K562 (cell line): Measurements from ENCODE around the gene CLCN1. TPM values are rescaled to one million over a fixed set of nuclear protein-coding genes. Genes with fewer than 3 reads are reported as not detected.
A peak's percentile ranks its signal among the peaks of the same experiment; 100 is the strongest.

Experiments
- BMI1 ChIP-seq: fragments of 150-350 bp; IDR thresholded peaks from 2 replicates; pipeline ENCODE4 v1.6.1; 2014; ENCODE audit warnings: low read length
- CAMTA2 ChIP-seq: fragments of 250-450 bp; sonication (Bioruptor Pico); conservative IDR thresholded peaks from 2 replicates; pipeline ENCODE4 v1.5.1; 2022
- CBFB ChIP-seq: sonication (generic); formaldehyde crosslinking; IDR thresholded peaks from 2 replicates; pipeline ENCODE4 v1.4.0; 2020; ENCODE audit warnings: mild to moderate bottlenecking, missing genetic modification reagents
- CBX8 ChIP-seq: fragments of 200-600 bp; sonication (generic); IDR thresholded peaks from 2 replicates; pipeline ENCODE4 v1.6.1; 2012; ENCODE audit warnings: borderline replicate concordance, mixed run types, low read depth, mild to moderate bottlenecking, moderate library complexity, mixed read lengths, low read length, control low read depth, inconsistent platforms; ENCODE audit not compliant: poor library complexity, severe bottlenecking; ENCODE audit errors: extremely low read depth
- CREB5 ChIP-seq: fragments of 250-450 bp; sonication (Bioruptor Pico); IDR thresholded peaks from 2 replicates; pipeline ENCODE4 v1.5.0; 2020; ENCODE audit warnings: mild to moderate bottlenecking
- CREM ChIP-seq: IDR thresholded peaks from 2 replicates; pipeline ENCODE4 v1.6.1; 2014; ENCODE audit warnings: antibody characterized with exemption, low read depth
- GABPB2 ChIP-seq: fragments of 250-450 bp; sonication (Bioruptor Pico); conservative IDR thresholded peaks from 2 replicates; pipeline ENCODE4 v1.5.1; 2021; ENCODE audit warnings: mild to moderate bottlenecking
- GTF2B ChIP-seq: IDR thresholded peaks from 2 replicates; pipeline ENCODE4 v1.6.1; 2011; ENCODE audit not compliant: insufficient read length; ENCODE audit errors: extremely low read depth
- HDAC1 ChIP-seq, 2 experiments: fragments of 450-650 bp; IDR thresholded peaks; 2 replicates each; pipeline ENCODE4 v1.6.1; 2016 to 2017; ENCODE audit warnings: inconsistent platforms in 1 of 2, mild to moderate bottlenecking in 1 of 2, moderate library complexity in 1 of 2
- ILK ChIP-seq: fragments of 450-650 bp; IDR thresholded peaks from 2 replicates; pipeline ENCODE4 v1.6.1; 2016; ENCODE audit warnings: missing genetic modification characterization, low read depth, mild to moderate bottlenecking, missing compliant biosample characterization, moderate library complexity, borderline replicate concordance
- MBD2 ChIP-seq: sonication (generic); IDR thresholded peaks from 2 replicates; pipeline ENCODE4 v1.6.1; 2016; ENCODE audit warnings: low read depth, borderline replicate concordance
- NRF1 ChIP-seq, 2 experiments: fragments of 450-650 bp; IDR thresholded peaks in 1 of 2; conservative IDR thresholded peaks in 1 of 2; 2 replicates each; pipeline ENCODE4 v1.6.1; 2014; ENCODE audit warnings: mild to moderate bottlenecking in 2 of 2
- PHB2 ChIP-seq: fragments of 450-650 bp; IDR thresholded peaks from 2 replicates; pipeline ENCODE4 v1.6.1; 2017; ENCODE audit warnings: low read depth
- PHF8 ChIP-seq: fragments of 200-600 bp; sonication (generic); IDR thresholded peaks from 2 replicates; pipeline ENCODE4 v1.6.1; 2012; ENCODE audit warnings: mixed run types, mild to moderate bottlenecking, inconsistent platforms, low read length, moderate library complexity, borderline replicate concordance
- PKNOX1 ChIP-seq: fragments of 450-650 bp; IDR thresholded peaks from 2 replicates; pipeline ENCODE4 v1.6.1; 2016
- POLR2AphosphoS5 ChIP-seq: IDR thresholded peaks from 2 replicates; pipeline ENCODE4 v1.6.1; 2011; ENCODE audit warnings: mild to moderate bottlenecking, low read depth, low read length, moderate library complexity; ENCODE audit not compliant: control insufficient read depth, insufficient read depth
- RAD21 ChIP-seq, 2 experiments: fragments of 250-450 bp in 1 of 2; fragments of 450-650 bp in 1 of 2; sonication (Bioruptor Pico) in 1 of 2; formaldehyde crosslinking in 1 of 2; IDR thresholded peaks in 1 of 2; conservative IDR thresholded peaks in 1 of 2; 2 replicates each; pipeline versions ENCODE4 v1.4.0 to v1.8.0; 2020 to 2022; ENCODE audit warnings: mild to moderate bottlenecking in 2 of 2, moderate library complexity in 1 of 2
- SMC3 ChIP-seq: conservative IDR thresholded peaks from 2 replicates; pipeline ENCODE4 v1.6.1; 2011; ENCODE audit warnings: low read depth, low read length, improper control_type of control experiment; ENCODE audit not compliant: insufficient read depth
- TAF7 ChIP-seq: fragments of 450-650 bp; IDR thresholded peaks from 2 replicates; pipeline ENCODE4 v1.6.1; 2016; ENCODE audit warnings: missing genetic modification characterization, missing compliant biosample characterization
- TBP ChIP-seq: optimal IDR thresholded peaks from 2 replicates; pipeline ENCODE3; 2011; ENCODE audit warnings: low read depth, low read length, improper control_type of control experiment
- ZNF12 ChIP-seq: sonication (generic); formaldehyde crosslinking; IDR thresholded peaks from 2 replicates; pipeline ENCODE4 v1.4.0; 2020; ENCODE audit warnings: mild to moderate bottlenecking, missing genetic modification reagents
- ZNF124 ChIP-seq: sonication (generic); formaldehyde crosslinking; IDR thresholded peaks from 2 replicates; pipeline ENCODE4 v1.8.1; 2022; ENCODE audit warnings: missing genetic modification reagents
- ZNF146 ChIP-seq: IDR thresholded peaks from one replicate; pipeline ENCODE4 v1.6.1; 2018; ENCODE audit warnings: missing compliant biosample characterization; ENCODE audit not compliant: unreplicated experiment
- ZNF232 ChIP-seq: sonication (generic); formaldehyde crosslinking; IDR thresholded peaks from 2 replicates; pipeline ENCODE4 v1.8.0; 2022; ENCODE audit warnings: mild to moderate bottlenecking, missing genetic modification reagents
- ZNF24 ChIP-seq: fragments of 450-650 bp; IDR thresholded peaks from 2 replicates; pipeline ENCODE4 v1.6.1; 2016
- ZNF507 ChIP-seq: conservative IDR thresholded peaks from 2 replicates; pipeline ENCODE4 v1.6.1; 2017; ENCODE audit warnings: missing genetic modification characterization, missing compliant biosample characterization
- ZNF699 ChIP-seq: fragments of 250-450 bp; sonication (Bioruptor Pico); IDR thresholded peaks from 2 replicates; pipeline ENCODE4 v1.8.0; 2021; ENCODE audit warnings: mild to moderate bottlenecking, moderate library complexity; ENCODE audit not compliant: insufficient replicate concordance
- polyA plus RNA-seq, 8 experiments: library from polyadenylated mRNA; depleted of rRNA in 4 of 8; stranded (reverse) in 5 of 8; unstranded in 3 of 8; fragments of >200 nt; fragmentation: Nextera tagmentation in 2 of 8; fragmentation: Illumina TruSeq in 1 of 8; extraction: Ambion mirVana in 2 of 8; extraction: Trizol in 1 of 8; gene quantifications; 2 replicates each; pipeline versions ENCODE4 v1.2.1 to v1.2.3, GENCODE V29; 2011 to 2014; ENCODE audit warnings: inconsistent platforms in 1 of 8, missing spikeins in 1 of 8
- total RNA-seq, 7 experiments: library from RNA; depleted of rRNA in 6 of 7; stranded (reverse); fragments of >200 nt in 6 of 7; fragmentation: Illumina TruSeq in 2 of 7; extraction: Trizol in 2 of 7; gene quantifications; 2 replicates each; pipeline versions ENCODE4 v1.2.1 to v1.2.3, GENCODE V29; 2011 to 2021; ENCODE audit warnings: low replicate concordance in 1 of 7

The CLCN1 gene
- total and polyA plus RNA-seq, 9 of the 15 experiments (the other 6 are each of a cell fraction or from before 2014, with no cell fraction given), result 0.01 to 0.11 (median 0.04) TPM; not detected in 4

- TF ChIP-seq CREB5 (CRISPR knock-in tag) (no peak), ZNF124 (CRISPR knock-in tag) (no peak), POLR2AphosphoS5 (0 out of 2 replicates have a peak, but pooled peaks have one; percentile 22), GTF2B (no peak), PKNOX1 (0 out of 2 replicates have a peak, but pooled peaks have one; percentile 14), TBP (no peak), ZNF24 (no peak), ZNF12 (no peak), ILK (no peak), BMI1 (no peak), CBFB (CRISPR knock-in tag) (no peak), ZNF699 (no peak), ZNF507 (no peak), HDAC1 (IDR thresholded peaks at IDR 0.05) (no peak), SMC3 (peak; percentile 48), MBD2 (no peak), GABPB2 (CRISPR knock-in tag) (no peak), PHB2 (no peak), CAMTA2 (no peak), TAF7 (tag) (no peak), CBX8 (no peak), CREM (peak; percentile 40; the same call in 1 of the 2 replicates), RAD21 (CRISPR knock-in tag; conservative IDR thresholded peaks at IDR 0.05 in 1 of 2, IDR thresholded peaks at IDR 0.05 in 1 of 2) (peak in 1 of 2 experiments; percentile 49; a peak in 2 of 4 replicates), PHF8 (no peak), ZNF146 (CRISPR knock-in tag) (no peak), ZNF232 (CRISPR knock-in tag) (no peak), NRF1 (conservative IDR thresholded peaks at IDR 0.05 in 1 of 2, IDR thresholded peaks at IDR 0.05 in 1 of 2) (no peak)
Measured at GRCh38 chr7:143299840-143300239, 16.1 kb upstream of the CLCN1 start (continued).
